GM18502 (cell line): Measurements from ENCODE around the gene CIAO2B.
"Not testable (repeated sequence)": the region's sequence is repeated elsewhere in the genome, so short reads cannot be mapped to it uniquely, and the experiment has no call there.

Source experiments
- ATAC-seq: cut with Tn5 transposase; IDR thresholded peaks from one replicate; pipeline ENCODE4 v1.9.1; 2021; ENCODE audit warnings: mild to moderate bottlenecking; ENCODE audit not compliant: unreplicated experiment, poor library complexity

Gene CIAO2B

DNA sequence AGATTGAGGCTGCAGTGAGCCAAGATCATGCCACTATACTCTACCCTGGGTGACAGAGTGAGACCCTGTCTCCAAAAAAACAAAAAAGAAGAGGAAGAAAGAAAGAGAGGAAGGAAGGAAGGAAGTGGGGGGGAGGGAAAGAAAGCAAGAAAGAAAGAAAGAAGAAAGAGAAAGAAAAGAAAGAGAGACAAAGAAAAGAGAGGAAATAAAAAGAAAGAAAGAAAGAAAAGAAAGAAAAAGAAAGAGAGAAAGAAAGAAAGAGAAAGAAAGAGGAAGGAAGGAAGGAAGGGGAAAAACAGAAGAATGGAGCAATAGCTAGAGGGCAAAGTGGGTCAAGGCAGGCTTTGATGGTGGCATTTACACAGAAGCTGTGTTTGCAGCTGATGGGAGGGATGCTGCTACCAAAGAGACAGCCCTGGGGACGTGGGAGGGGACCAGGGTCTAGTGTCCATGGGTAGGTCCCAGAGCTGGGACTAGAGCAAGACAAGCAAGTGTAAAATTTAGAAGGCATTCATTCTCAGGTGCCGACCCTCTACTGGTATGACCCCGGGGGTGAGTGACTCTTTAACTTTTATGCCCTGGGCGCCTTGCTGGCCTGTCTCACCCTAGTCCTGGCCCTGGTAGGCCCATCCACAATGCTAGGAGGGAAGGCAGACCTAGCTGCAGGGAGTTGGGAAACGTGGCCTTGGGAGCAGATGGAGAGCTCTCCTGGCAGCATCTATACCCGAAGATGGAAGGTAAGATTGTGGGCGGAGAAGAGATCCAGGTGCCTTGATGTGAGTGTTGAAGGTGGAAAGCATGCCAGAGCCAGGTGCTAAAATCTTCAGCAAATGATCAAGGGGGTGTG is 24.9 kb upstream of the CIAO2B start:
- ATAC-seq: no peak

- ATAC-seq: not testable (repeated sequence)
Observed at GRCh38 chr16:66956154-66956457, 21.9 kb upstream of the CIAO2B start.

GRCh38 chr16:66955363-66956153 is 21.4 kb upstream of the CIAO2B start:
- not testable (repeated sequence) for ATAC-seq

DNA sequence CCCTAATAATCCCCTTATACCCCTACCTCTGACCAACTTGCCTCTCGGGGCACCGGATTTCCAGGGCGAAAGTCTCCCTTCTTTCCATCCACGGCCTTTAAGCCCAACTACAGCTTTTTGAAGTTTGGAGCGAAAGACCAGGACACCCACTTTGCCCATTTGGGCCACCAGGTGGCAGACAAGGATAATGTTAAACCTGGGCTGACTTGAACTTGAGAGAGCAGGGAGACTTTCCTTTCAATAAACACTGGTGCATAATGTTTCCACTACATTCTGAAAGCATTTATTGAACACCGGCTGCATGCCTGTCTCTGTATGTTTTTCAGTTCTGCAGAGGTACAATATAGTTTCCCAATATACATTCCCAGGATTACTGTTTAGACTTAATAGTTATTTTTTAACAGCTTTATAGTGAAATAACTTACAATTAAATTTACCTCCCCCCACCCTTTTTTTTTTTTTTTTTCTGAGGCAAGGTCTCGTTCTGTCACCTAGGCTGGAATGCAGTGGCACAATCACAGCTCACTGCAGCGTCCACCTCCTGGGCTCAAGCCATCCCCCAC is 20.0 kb upstream of the CIAO2B start:
- ATAC-seq: peak; percentile 50

DNA sequence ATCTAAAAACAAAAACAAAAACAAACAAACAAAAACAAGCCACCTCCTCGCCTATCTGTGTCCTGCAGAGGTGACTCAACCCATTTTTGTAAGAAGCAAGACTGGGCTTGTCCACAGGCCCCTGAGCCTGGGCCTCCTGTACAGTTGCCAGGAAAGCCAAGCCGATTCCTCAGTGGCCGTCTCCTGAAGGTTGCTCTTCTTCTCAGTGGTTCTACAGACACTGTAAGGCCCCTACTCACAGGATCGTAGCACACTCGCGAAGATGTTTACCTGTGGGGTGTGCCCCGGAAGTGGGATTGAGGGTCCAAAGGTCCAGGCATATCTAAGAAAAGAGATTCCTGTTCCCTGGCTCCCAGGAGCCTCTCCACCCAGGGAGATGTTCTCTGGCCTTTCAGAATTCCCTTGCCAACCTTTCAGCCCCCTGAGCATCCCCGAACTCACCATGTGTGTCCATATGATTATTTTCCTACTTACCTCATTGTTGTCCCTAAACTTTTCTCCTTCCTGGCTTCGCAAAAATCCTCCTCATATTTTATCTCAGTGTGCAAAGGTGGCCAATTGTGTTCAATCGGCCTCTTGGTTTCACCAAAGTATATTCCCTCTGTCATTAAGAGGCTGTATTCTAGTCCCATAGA is 19.4 kb upstream of the CIAO2B start:
- ATAC-seq: no peak

DNA sequence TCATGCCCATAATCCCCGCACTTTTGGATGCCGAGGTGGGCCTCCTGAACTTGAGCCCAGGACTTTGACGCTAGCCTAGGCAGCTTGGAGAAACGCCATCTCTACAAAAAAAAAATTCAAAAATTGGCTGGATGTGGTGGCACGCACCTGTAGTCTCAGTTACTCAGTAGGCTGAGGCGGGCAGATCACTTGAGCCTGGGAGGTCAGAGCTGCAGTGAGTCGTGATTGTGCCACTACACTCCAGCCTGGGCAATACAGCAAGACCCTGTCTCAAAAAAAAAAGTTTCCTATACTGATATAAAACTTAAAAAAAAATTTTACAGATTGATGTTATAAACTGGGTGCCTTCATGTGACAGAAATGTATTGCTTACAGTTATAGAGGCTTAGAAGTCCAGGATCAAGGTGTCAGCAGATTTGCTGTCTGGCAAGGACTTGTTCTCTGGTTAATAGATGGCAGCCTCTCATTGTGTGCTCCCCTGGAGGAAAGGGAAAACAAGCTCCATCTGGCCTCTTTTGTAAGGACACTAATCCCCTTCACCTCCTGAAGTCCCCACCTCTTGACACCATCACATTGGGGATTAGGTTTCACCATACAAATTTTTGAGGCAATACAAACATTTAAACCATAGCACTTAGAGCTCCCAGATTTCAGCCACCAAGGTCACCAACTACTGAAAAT is 18.4 kb upstream of the CIAO2B start:
- no peak for ATAC-seq

GRCh38 chr16:66950971-66951790 is 17.0 kb upstream of the CIAO2B start:
- no peak for ATAC-seq

DNA sequence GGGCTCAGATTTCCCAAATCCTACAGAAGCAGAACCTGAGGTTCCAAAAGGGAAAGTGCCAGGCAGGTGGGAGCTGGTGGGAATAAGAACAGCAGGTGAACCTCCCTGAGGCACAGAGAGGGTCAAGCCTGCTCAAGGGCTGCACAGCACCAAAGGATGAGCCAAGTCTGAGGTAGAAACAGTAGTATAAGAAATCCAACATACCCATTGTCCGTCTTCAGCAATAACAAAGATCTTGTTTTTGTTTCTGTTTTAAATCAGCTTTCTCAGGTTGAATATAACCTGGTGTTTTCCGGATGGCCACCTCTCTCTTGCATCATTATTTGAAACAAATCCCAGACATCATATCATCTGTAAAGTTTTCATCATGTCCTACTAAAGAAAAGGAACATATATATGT is 16.2 kb upstream of the CIAO2B start:
- no peak for ATAC-seq

DNA sequence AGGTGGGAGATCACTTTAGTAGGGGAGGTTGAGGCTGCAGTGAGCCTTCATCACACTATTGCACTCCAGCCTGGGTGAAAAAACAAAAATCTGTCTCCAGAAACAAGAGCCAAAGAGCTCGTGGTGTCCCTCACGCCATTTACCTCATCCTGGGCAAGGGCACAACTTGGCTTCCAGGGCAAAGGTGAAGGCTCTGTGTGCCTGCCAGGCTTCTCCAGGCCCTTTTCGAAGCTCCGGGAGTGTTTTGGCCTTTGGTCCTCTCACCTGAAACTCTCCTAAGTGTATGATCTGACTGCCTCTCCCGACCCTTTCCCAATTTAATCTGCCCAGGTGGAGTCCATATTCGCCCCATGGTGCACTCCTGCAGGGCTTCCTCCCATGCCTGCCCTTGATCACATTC is 15.3 kb upstream of the CIAO2B start:
- ATAC-seq: no peak

DNA sequence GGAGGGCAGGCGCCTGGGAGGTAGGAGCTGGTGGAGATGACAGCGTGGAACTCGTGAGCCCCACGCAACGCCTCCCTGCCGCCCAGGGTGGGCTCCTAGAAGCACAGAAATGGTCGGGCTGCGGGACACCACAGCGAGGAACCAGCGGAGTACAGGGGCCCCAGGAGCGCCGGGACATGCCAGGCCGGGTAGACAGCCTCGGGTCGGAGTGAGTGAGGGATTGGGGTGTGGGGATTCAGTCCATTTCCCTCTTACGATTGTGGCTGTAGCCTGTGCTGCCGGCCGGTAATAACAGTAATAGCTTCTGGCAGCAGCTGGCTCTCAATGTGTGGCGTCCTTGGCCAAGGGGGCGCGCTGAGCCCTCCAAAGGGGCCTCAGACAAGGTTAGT is 14.6 kb upstream of the CIAO2B start:
- no peak for ATAC-seq

DNA sequence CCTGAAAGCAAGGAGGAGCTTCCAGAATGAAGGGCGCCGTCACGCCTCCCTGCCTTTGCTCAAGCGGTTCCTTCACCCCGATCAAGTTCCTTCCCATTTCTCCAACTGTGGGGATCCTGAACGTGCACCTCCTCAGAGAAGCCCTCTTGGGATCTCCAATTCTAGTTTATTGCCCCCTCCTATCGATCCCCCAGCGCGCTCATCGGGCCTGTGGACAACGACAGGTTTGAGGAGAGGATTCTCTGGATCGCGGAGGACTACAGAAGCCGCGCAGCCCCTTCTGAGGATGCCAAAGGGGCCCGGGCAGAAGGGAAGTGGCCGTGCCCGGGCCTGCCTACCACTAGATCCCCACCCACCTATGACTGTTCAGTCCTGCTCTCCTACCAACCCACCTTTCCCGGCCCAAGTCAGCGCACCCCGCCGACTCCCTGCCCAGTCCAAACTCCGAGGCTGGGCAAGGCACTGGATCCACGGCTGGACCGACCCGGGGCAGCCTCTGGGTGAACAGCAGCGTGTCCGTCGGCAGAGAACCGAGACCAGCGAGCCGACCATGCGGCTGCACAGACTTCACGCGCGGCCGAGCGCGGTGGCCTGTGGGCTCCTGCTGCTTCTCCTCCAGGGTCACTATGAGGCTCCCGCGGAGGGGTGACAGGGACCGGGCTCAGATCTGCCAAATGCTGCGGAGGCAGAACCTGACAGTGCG is 14.1 kb upstream of the CIAO2B start:
- no peak for ATAC-seq

- ATAC-seq: peak; percentile 64
Observed at GRCh38 chr16:66947302-66948065, 13.3 kb upstream of the CIAO2B start.

GRCh38 chr16:66946974-66947301 is 12.7 kb upstream of the CIAO2B start:
- ATAC-seq: no peak

- no peak for ATAC-seq
Observed at GRCh38 chr16:66946541-66946940, 12.3 kb upstream of the CIAO2B start.

GRCh38 chr16:66945939-66946338 is 11.7 kb upstream of the CIAO2B start:
- no peak for ATAC-seq

DNA sequence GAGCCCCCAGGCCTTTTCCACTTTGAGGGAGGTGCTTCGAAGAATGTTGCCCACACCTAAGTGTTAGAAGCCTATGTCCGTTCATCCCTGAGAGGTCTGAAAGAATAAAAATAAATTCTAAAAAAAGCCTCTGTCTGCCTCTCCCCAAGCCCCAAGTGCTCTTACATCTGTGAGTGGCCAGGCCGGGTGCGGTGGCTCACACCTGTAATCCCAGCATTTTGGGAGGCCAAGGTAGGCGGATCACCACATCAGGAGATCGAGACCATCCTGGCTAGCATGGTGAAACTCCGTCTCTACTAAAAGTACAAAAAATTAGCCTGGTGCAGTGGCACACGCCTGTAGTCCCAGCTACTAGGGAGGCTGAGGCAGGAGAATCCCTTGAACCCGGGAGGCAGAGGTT is 10.8 kb upstream of the CIAO2B start:
- ATAC-seq: not testable (repeated sequence)

DNA sequence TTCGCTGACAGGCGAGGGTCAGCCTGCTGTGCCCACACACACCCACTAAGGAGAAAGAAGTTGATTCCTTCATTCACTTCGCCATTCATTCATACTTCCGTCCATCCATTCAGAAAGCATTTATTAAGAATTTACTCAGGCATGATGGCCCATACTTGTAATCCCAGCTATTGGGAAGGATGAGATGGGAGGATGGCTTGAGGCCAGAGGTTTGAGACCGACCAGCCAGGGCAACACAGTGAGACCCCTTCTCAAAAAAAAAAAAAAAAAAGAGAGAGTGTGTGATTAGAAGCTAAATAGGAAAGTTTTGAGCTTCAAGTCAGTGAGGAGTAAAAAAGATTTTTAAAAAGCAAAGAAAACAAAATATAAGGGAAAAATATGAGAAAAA is 9.8 kb upstream of the CIAO2B start:
- ATAC-seq: no peak

DNA sequence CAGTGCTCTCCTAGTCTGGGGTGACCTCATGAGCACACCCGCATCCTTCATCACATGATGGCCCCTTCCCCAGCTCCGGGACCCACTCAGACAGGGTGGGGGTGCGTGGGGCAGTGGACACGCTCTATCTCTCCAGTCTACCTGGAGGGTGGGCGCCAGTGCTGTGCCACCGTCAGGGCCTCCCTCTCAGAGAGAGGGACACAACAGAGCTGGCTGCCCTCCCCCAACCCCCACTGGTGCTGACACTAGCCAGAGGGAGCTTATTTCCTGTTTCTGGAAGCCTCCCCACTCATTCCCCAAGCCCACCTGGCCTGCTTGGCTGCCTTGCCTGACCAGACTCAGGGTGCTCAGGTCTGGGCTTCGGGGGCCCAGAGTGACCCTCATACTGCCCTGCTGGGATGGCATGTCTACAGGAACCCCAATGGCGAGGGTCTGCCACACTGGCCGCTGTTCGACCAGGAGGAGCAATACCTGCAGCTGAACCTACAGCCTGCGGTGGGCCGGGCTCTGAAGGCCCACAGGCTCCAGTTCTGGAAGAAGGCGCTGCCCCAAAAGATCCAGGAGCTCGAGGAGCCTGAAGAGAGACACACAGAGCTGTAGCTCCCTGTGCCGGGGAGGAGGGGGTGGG is 9.3 kb upstream of the CIAO2B start:
- no peak for ATAC-seq
